ENCODE data around the gene UBE2Z.

DNA sequence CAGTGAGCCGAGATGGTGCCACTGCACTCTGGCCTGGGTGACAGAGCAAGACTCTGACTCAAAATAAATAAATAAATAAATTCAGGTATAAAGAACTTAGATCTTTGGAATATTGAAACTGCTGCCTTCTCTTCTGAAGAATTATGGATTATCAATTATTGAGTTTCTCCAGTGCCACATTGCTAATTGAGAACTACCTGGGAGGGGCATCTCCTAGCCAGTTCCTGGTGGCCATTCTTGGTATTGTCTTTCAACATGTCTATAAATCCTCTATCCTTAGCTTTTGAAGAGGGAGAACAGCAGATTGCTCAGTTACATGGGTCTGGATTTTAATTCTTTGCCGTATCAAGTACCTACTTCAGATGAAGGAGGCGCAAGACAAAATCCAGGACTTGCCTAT lies 48.2 kb upstream of the UBE2Z start:
- no peak for TF ChIP-seq EZH2 (IDR thresholded peaks at IDR 0.05; ENCODE audit: insufficient read depth, poor library complexity, severe bottlenecking)
- no peak for TF ChIP-seq EZH2phosphoT487 (IDR thresholded peaks at IDR 0.05; ENCODE audit: insufficient read depth, low read depth)
